Measurements from ENCODE around the gene ST6GAL1.

ST6GAL1 gene

GRCh38 chr3:186937017-186937875 is 6.9 kb downstream of the ST6GAL1 start:
- no peaks in the 10 kb centered on the region for H3K27me3 ChIP-seq (ENCODE audit: insufficient read depth, low read depth, severe bottlenecking)
- H3K36me3 ChIP-seq = peaks cover 21% of the 10 kb centered on the region
- DNase-seq = no peak
- H3K4me3 ChIP-seq (ENCODE audit: low read depth, low read length) = no peak overlapping the region
- TF ChIP-seq CTCF (IDR thresholded peaks at IDR 0.05; ENCODE audit: low read depth, low read length) = no peak
- H3K9me3 ChIP-seq (ENCODE audit: severe bottlenecking) = no peaks in the 10 kb centered on the region
- no peak overlapping the region for H3K27ac ChIP-seq

GRCh38 chr3:186938716-186939115 is 8.4 kb downstream of the ST6GAL1 start:
- no peak for DNase-seq
- no peak overlapping the region for H3K4me3 ChIP-seq (ENCODE audit: low read depth, low read length)
- no peaks in the 10 kb centered on the region for H3K9me3 ChIP-seq (ENCODE audit: severe bottlenecking)
- TF ChIP-seq CTCF (IDR thresholded peaks at IDR 0.05; ENCODE audit: low read depth, low read length) = no peak
- H3K36me3 ChIP-seq = peaks cover 17% of the 10 kb centered on the region
- H3K27me3 ChIP-seq (ENCODE audit: insufficient read depth, low read depth, severe bottlenecking) = no peaks in the 10 kb centered on the region
- no peak overlapping the region for H3K27ac ChIP-seq

- no peak overlapping the region for H3K27ac ChIP-seq
- no peak for DNase-seq
- peaks cover 12% of the 10 kb centered on the region for H3K36me3 ChIP-seq
- no peaks in the 10 kb centered on the region for H3K9me3 ChIP-seq (ENCODE audit: severe bottlenecking)
- H3K4me3 ChIP-seq (ENCODE audit: low read depth, low read length) = no peak overlapping the region
- no peak for TF ChIP-seq CTCF (IDR thresholded peaks at IDR 0.05; ENCODE audit: low read depth, low read length)
- no peaks in the 10 kb centered on the region for H3K27me3 ChIP-seq (ENCODE audit: insufficient read depth, low read depth, severe bottlenecking)
These were observed 9.2 kb downstream of the ST6GAL1 start for GRCh38 chr3:186939536-186939935.

GRCh38 chr3:186940967-186941366 is 10.6 kb downstream of the ST6GAL1 start:
- H3K9me3 ChIP-seq (ENCODE audit: severe bottlenecking) = no peaks in the 10 kb centered on the region
- H3K4me3 ChIP-seq (ENCODE audit: low read depth, low read length) = no peak overlapping the region
- no peaks in the 10 kb centered on the region for H3K27me3 ChIP-seq (ENCODE audit: insufficient read depth, low read depth, severe bottlenecking)
- DNase-seq = no peak
- H3K36me3 ChIP-seq = peaks cover 4% of the 10 kb centered on the region
- TF ChIP-seq CTCF (IDR thresholded peaks at IDR 0.05; ENCODE audit: low read depth, low read length) = no peak
- H3K27ac ChIP-seq = no peak overlapping the region

GRCh38 chr3:186942168-186942567 is 11.8 kb downstream of the ST6GAL1 start:
- no peak for TF ChIP-seq CTCF (IDR thresholded peaks at IDR 0.05; ENCODE audit: low read depth, low read length)
- no peak overlapping the region for H3K27ac ChIP-seq

More at GRCh38 chr3:186942168-186942567, 11.8 kb downstream of the ST6GAL1 start:
- no peak overlapping the region for H3K4me3 ChIP-seq (ENCODE audit: low read depth, low read length)
- H3K36me3 ChIP-seq = peaks cover 4% of the 10 kb centered on the region
- no peaks in the 10 kb centered on the region for H3K9me3 ChIP-seq (ENCODE audit: severe bottlenecking)
- no peaks in the 10 kb centered on the region for H3K27me3 ChIP-seq (ENCODE audit: insufficient read depth, low read depth, severe bottlenecking)
- no peak for DNase-seq

All from WERI-Rb-1 (cell line).